ENCODE data around the gene HECA. TPM values are rescaled to one million over a fixed set of nuclear protein-coding genes. Genes with fewer than 3 reads are reported as not detected.
A peak's percentile ranks its signal among the peaks of the same experiment; 100 is the strongest.

Gene HECA
- total and polyA plus RNA-seq, 10 of the 15 experiments (the other 5 are each of a cell fraction or from before 2014, with no cell fraction given) = 0.52 to 7.2 (median 2.7) TPM

DNA sequence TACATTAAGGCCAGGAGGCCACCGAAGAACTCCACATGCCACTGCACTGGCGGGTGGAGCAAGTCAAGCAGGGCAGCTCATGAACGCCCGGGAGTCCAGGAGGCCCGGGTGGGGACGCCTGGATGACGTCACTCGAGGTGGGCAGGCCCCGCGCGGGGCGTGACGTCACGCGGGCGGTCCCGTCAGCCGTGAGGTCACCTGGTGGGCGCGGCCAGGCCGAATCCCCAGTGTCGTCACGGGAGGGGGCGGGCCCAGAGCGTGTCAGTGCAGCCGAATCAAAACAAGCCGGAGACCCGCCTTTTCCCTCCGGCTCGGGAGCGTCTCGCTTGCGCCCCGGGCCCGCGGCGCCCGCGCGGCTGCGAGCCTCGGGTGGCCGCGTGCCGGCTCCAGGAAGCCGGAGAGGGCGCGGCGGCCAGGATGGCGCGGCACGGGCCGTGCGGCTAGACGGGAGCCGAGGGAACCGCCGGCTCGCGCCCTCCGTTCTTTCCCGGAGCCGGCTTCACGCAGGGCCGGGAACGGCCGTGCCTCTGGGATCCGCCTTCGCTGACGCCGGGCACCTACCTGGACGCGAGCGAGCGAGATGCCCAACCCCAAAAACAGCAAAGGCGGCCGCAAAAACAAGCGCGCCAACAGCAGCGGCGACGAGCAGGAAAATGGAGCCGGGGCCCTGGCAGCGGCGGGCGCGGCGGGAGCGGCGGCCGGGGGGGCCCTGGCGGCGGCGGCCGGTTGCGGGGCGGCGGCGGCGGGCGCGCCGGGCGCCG lies at the start of gene HECA (continued):
- TF ChIP-seq, protein P1, sequence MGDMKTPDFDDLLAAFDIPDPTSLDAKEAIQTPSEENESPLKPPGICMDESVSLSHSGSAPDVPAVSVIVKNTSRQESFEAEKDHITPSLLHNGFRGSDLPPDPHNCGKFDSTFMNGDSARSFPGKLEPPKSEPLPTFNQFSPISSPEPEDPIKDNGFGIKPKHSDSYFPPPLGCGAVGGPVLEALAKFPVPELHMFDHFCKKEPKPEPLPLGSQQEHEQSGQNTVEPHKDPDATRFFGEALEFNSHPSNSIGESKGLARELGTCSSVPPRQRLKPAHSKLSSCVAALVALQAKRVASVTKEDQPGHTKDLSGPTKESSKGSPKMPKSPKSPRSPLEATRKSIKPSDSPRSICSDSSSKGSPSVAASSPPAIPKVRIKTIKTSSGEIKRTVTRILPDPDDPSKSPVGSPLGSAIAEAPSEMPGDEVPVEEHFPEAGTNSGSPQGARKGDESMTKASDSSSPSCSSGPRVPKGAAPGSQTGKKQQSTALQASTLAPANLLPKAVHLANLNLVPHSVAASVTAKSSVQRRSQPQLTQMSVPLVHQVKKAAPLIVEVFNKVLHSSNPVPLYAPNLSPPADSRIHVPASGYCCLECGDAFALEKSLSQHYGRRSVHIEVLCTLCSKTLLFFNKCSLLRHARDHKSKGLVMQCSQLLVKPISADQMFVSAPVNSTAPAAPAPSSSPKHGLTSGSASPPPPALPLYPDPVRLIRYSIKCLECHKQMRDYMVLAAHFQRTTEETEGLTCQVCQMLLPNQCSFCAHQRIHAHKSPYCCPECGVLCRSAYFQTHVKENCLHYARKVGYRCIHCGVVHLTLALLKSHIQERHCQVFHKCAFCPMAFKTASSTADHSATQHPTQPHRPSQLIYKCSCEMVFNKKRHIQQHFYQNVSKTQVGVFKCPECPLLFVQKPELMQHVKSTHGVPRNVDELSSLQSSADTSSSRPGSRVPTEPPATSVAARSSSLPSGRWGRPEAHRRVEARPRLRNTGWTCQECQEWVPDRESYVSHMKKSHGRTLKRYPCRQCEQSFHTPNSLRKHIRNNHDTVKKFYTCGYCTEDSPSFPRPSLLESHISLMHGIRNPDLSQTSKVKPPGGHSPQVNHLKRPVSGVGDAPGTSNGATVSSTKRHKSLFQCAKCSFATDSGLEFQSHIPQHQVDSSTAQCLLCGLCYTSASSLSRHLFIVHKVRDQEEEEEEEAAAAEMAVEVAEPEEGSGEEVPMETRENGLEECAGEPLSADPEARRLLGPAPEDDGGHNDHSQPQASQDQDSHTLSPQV (IDR thresholded peaks at IDR 0.05) = 0 out of 2 replicates have a peak, but pooled peaks have one; percentile 33
- TF ChIP-seq STAT1 (conservative IDR thresholded peaks at IDR 0.05) (no peak), NR2F1 (conservative IDR thresholded peaks at IDR 0.05) (peak; percentile 36), ZNF274 (IDR thresholded peaks at IDR 0.05; ENCODE audit: insufficient read depth, insufficient read length) (no peak), ZNF207 (IDR thresholded peaks at IDR 0.05; ENCODE audit: borderline replicate concordance) (no peak; the same call in 1 of the 2 replicates), ZNF384 (IDR thresholded peaks at IDR 0.05; ENCODE audit: borderline replicate concordance, low read depth, low read length) (no peak), ESRRA (IDR thresholded peaks at IDR 0.05; ENCODE audit: low read length) (0 out of 2 replicates have a peak, but pooled peaks have one; percentile 15), FOS (IDR thresholded peaks at IDR 0.05; ENCODE audit: borderline replicate concordance, extremely low read depth, insufficient read length) (no peak), BACH1 (IDR thresholded peaks at IDR 0.05; ENCODE audit: borderline replicate concordance) (peak; percentile 75), CHD4 (IDR thresholded peaks at IDR 0.05) (no peak), DPF2 (IDR thresholded peaks at IDR 0.05) (peak; percentile 61), RCOR1 (conservative IDR thresholded peaks at IDR 0.05; ENCODE audit: low read depth, low read length) (no peak), CBX3 (IDR thresholded peaks at IDR 0.05; ENCODE audit: borderline replicate concordance, low read depth) (no peak), KAT2A (conservative IDR thresholded peaks at IDR 0.05; ENCODE audit: control insufficient read depth, low read depth, low read length) (no peak), EP300 (IDR thresholded peaks at IDR 0.05; ENCODE audit: borderline replicate concordance in 1 of 2, control insufficient read depth in 1 of 2, low read depth in 2 of 2, low read length in 2 of 2) (no peak), CHD1 (IDR thresholded peaks at IDR 0.05; ENCODE audit: low read depth, low read length) (no peak), POU2F2 (IDR thresholded peaks at IDR 0.05; ENCODE audit: borderline replicate concordance, low read depth, low read length) (no peak), MYB (IDR thresholded peaks at IDR 0.05; ENCODE audit: borderline replicate concordance, low read depth, low read length) (no peak)
- TF ChIP-seq, protein P2, sequence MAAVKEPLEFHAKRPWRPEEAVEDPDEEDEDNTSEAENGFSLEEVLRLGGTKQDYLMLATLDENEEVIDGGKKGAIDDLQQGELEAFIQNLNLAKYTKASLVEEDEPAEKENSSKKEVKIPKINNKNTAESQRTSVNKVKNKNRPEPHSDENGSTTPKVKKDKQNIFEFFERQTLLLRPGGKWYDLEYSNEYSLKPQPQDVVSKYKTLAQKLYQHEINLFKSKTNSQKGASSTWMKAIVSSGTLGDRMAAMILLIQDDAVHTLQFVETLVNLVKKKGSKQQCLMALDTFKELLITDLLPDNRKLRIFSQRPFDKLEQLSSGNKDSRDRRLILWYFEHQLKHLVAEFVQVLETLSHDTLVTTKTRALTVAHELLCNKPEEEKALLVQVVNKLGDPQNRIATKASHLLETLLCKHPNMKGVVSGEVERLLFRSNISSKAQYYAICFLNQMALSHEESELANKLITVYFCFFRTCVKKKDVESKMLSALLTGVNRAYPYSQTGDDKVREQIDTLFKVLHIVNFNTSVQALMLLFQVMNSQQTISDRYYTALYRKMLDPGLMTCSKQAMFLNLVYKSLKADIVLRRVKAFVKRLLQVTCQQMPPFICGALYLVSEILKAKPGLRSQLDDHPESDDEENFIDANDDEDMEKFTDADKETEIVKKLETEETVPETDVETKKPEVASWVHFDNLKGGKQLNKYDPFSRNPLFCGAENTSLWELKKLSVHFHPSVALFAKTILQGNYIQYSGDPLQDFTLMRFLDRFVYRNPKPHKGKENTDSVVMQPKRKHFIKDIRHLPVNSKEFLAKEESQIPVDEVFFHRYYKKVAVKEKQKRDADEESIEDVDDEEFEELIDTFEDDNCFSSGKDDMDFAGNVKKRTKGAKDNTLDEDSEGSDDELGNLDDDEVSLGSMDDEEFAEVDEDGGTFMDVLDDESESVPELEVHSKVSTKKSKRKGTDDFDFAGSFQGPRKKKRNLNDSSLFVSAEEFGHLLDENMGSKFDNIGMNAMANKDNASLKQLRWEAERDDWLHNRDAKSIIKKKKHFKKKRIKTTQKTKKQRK (IDR thresholded peaks at IDR 0.05; ENCODE audit: low read depth, low read length) = no peak
- TF ChIP-seq, protein P3, sequence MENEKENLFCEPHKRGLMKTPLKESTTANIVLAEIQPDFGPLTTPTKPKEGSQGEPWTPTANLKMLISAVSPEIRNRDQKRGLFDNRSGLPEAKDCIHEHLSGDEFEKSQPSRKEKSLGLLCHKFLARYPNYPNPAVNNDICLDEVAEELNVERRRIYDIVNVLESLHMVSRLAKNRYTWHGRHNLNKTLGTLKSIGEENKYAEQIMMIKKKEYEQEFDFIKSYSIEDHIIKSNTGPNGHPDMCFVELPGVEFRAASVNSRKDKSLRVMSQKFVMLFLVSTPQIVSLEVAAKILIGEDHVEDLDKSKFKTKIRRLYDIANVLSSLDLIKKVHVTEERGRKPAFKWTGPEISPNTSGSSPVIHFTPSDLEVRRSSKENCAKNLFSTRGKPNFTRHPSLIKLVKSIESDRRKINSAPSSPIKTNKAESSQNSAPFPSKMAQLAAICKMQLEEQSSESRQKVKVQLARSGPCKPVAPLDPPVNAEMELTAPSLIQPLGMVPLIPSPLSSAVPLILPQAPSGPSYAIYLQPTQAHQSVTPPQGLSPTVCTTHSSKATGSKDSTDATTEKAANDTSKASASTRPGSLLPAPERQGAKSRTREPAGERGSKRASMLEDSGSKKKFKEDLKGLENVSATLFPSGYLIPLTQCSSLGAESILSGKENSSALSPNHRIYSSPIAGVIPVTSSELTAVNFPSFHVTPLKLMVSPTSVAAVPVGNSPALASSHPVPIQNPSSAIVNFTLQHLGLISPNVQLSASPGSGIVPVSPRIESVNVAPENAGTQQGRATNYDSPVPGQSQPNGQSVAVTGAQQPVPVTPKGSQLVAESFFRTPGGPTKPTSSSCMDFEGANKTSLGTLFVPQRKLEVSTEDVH (IDR thresholded peaks at IDR 0.05; ENCODE audit: low read depth, partially characterized antibody) = peak; percentile 60
